K562 (cell line): ENCODE results near the gene SKIC3. TPM values are rescaled to one million over a fixed set of nuclear protein-coding genes. Genes with fewer than 3 reads are reported as not detected.

ENCODE experiments used
- POLR2B ChIP-seq: fragments of 450-650 bp; IDR thresholded peaks from 2 replicates; pipeline ENCODE4 v1.6.1; 2018; ENCODE audit warnings: low read depth; ENCODE audit not compliant: partially characterized antibody
- RBM15 ChIP-seq: fragments of 200-400 bp; formaldehyde crosslinking; IDR thresholded peaks from 2 replicates; pipeline ENCODE4 v1.6.1; 2018; ENCODE audit warnings: mild to moderate bottlenecking, low read length, moderate library complexity; ENCODE audit not compliant: insufficient read depth
- TEAD4 ChIP-seq, 2 experiments: sonication (generic) in 1 of 2; formaldehyde crosslinking in 1 of 2; IDR thresholded peaks; 2 replicates each; pipeline versions ENCODE4 v1.6.1 to v1.8.0; 2012 to 2022; ENCODE audit warnings: borderline replicate concordance in 1 of 2, inconsistent platforms in 1 of 2, low read length in 1 of 2, mild to moderate bottlenecking in 1 of 2, missing genetic modification reagents in 1 of 2
- polyA plus RNA-seq, 8 experiments: library from polyadenylated mRNA; depleted of rRNA in 4 of 8; stranded (reverse) in 5 of 8; unstranded in 3 of 8; fragments of >200 nt; fragmentation: Nextera tagmentation in 2 of 8; fragmentation: Illumina TruSeq in 1 of 8; extraction: Ambion mirVana in 2 of 8; extraction: Trizol in 1 of 8; gene quantifications; 2 replicates each; pipeline versions ENCODE4 v1.2.1 to v1.2.3, GENCODE V29; 2011 to 2014; ENCODE audit warnings: inconsistent platforms in 1 of 8, missing spikeins in 1 of 8
- total RNA-seq, 7 experiments: library from RNA; depleted of rRNA in 6 of 7; stranded (reverse); fragments of >200 nt in 6 of 7; fragmentation: Illumina TruSeq in 2 of 7; extraction: Trizol in 2 of 7; gene quantifications; 2 replicates each; pipeline versions ENCODE4 v1.2.1 to v1.2.3, GENCODE V29; 2011 to 2021; ENCODE audit warnings: low replicate concordance in 1 of 7
- TF ChIP-seq, protein P1 (sequence below): sonication (generic); formaldehyde crosslinking; IDR thresholded peaks from 2 replicates; pipeline ENCODE4 v1.8.1; 2023; ENCODE audit warnings: mild to moderate bottlenecking, missing genetic modification reagents
- TF ChIP-seq, protein P2 (sequence below): IDR thresholded peaks from 2 replicates; pipeline ENCODE4 v1.6.1; 2014; ENCODE audit warnings: antibody characterized with exemption
- TF ChIP-seq, protein P3 (sequence below), 3 experiments: fragments of 200-800 bp in 1 of 3; sonication (Bioruptor generic) in 1 of 3; sonication (generic) in 1 of 3; formaldehyde crosslinking in 1 of 3; IDR thresholded peaks; 2 replicates each; pipeline versions ENCODE4 v1.6.1 to v1.8.0; 2016 to 2022; ENCODE audit warnings: mild to moderate bottlenecking in 2 of 3, missing compliant biosample characterization in 2 of 3, missing genetic modification characterization in 2 of 3, missing genetic modification reagents in 1 of 3

Gene SKIC3
- total and polyA plus RNA-seq, 9 of the 15 experiments (the other 6 are each of a cell fraction or from before 2014, with no cell fraction given), result 30.7 to 72.4 (median 44.1) TPM

DNA sequence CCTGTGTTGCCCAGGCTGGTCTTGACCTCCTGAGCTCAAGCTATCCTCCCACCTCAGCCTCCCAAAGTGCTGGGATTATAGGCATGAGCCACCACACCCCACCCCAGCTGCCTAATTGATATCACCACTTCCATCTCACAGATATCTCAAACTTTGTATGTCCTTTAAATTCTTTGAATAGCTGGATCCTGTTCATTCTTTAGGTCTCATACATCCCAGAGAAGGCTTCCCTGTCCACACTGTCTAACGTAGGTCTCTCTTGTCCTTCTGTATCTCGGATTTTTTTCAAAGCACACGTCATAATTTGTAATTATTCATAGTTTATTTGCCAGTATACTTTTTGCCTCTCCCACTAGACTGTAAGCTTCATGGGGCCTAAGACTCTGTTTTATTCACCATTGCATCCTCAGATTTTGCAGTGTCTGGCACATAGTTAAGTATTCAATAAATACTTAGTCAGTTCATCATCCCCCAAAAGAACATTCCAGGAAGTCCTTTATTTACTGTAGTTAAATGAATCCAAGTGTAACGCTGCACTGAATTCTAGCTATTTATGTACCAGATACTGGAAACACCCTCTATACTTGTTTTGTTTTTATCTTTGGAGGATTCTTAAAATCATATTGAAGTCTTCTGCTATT lies 10.6 kb upstream of the SKIC3 start (continued):
- TF ChIP-seq, protein P1, sequence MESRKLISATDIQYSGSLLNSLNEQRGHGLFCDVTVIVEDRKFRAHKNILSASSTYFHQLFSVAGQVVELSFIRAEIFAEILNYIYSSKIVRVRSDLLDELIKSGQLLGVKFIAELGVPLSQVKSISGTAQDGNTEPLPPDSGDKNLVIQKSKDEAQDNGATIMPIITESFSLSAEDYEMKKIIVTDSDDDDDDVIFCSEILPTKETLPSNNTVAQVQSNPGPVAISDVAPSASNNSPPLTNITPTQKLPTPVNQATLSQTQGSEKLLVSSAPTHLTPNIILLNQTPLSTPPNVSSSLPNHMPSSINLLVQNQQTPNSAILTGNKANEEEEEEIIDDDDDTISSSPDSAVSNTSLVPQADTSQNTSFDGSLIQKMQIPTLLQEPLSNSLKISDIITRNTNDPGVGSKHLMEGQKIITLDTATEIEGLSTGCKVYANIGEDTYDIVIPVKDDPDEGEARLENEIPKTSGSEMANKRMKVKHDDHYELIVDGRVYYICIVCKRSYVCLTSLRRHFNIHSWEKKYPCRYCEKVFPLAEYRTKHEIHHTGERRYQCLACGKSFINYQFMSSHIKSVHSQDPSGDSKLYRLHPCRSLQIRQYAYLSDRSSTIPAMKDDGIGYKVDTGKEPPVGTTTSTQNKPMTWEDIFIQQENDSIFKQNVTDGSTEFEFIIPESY (CRISPR knock-in tag), result no peak
- TF ChIP-seq RBM15 (no peak), POLR2B (no peak), TEAD4 (IDR thresholded peaks at IDR 0.05; ENCODE audit: low read length) (no peak), TEAD4 (CRISPR knock-in tag; IDR thresholded peaks at IDR 0.05; ENCODE audit: borderline replicate concordance) (no peak)
- TF ChIP-seq, protein P2, sequence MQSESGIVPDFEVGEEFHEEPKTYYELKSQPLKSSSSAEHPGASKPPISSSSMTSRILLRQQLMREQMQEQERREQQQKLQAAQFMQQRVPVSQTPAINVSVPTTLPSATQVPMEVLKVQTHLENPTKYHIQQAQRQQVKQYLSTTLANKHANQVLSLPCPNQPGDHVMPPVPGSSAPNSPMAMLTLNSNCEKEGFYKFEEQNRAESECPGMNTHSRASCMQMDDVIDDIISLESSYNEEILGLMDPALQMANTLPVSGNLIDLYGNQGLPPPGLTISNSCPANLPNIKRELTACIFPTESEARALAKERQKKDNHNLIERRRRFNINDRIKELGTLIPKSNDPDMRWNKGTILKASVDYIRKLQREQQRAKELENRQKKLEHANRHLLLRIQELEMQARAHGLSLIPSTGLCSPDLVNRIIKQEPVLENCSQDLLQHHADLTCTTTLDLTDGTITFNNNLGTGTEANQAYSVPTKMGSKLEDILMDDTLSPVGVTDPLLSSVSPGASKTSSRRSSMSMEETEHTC, result no peak
- TF ChIP-seq, protein P3, sequence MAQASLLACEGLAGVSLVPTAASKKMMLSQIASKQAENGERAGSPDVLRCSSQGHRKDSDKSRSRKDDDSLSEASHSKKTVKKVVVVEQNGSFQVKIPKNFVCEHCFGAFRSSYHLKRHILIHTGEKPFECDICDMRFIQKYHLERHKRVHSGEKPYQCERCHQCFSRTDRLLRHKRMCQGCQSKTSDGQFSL (CRISPR knock-in tag; IDR thresholded peaks at IDR 0.05), result no peak
- TF ChIP-seq, protein P3 (tag; IDR thresholded peaks at IDR 0.05), result no peak
